Lower leg skin (tissue), 4 donors: ENCODE results near the gene DROSHA. TPM values are rescaled to one million over a fixed set of nuclear protein-coding genes. Genes with fewer than 3 reads are reported as not detected.

ENCODE experiments used
- DNase-seq, 2 donors: peaks; one replicate each; pipeline ENCODE4 v3.0.0-alpha.2; 2019; ENCODE audit warnings: low spot score in 2 of 2
- H3K4me3 ChIP-seq: fragments of 200-600 bp; sonication (generic); 2 replicates; pipeline ENCODE4 v1.5.1; 2017; ENCODE audit warnings: mild to moderate bottlenecking, low read depth; ENCODE audit not compliant: poor library complexity, severe bottlenecking
- CTCF ChIP-seq, 3 donors: fragments of 450-650 bp; IDR thresholded peaks; one replicate each; pipeline ENCODE4 v1.5.1; 2016; ENCODE audit warnings: antibody characterized with exemption in 3 of 3, mild to moderate bottlenecking in 3 of 3, moderate library complexity in 2 of 3
- POLR2A ChIP-seq, 2 donors: fragments of 450-650 bp; IDR thresholded peaks; one replicate each; pipeline ENCODE4 v1.6.1; 2016 to 2017; ENCODE audit warnings: antibody characterized with exemption in 2 of 2, mild to moderate bottlenecking in 1 of 2, moderate library complexity in 1 of 2
- WGBS, 2 donors: methylation state at CpG; one replicate each; pipeline ENCODE4 v1.1.5; 2018; 5-methylcytosine and 5-hydroxymethylcytosine counted together
- intact Hi-C: fragments of 100-400 bp; cut with DNase I; formaldehyde crosslinking; loops from one replicate; pipeline ENCODE4 v1.15.0; 2023; ENCODE audit warnings: low total_unique reads
- total RNA-seq, 4 donors: library from RNA; depleted of rRNA; stranded (reverse); fragments of >200 nt; gene quantifications; one replicate each; pipeline ENCODE4 v1.1.0, GENCODE V29; 2016

Gene DROSHA
- total RNA-seq, 4 donors from 2014 or later, result 21.7 to 59.2 (median 37.3) TPM

DNA sequence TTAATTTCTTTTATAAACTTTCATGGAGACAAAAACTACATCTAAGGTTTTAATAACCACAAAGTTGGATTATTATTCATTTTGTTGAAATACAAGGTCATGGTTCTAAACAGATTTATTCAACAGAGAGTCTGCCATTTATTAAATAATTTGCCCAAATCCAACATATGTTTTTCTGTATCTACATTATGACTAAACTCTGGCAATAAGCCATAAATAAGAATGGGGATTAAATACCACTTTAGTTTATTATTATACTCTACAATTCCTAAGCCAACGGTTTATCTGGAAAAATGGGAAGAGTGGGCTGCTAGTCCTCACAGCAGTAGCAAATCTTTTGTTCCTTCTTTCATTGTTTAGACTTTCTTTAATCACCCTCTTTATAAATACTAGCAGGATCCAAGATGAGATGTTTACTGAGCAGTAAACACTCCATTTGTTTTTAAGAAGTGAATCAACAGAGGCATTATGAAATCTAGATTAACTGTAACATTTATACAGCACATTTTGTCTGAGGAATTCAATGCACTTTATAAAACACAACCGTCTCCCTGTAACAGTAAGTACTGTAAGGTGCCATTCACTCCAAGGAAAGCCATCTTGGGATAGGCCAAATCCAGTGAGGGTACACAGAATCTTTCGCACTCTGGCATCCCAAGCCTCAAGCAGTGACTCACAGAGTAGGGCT lies 89.7 kb downstream of the DROSHA start:
- H3K4me3 ChIP-seq, result no peak overlapping the region
- intact Hi-C loops, result no loop called here
- TF ChIP-seq CTCF (IDR thresholded peaks at IDR 0.05), result no peak
- no peak for TF ChIP-seq POLR2A (IDR thresholded peaks at IDR 0.05)
- WGBS, 2 donors, result 77 to 81% methylated on average over 3 of the region's 3 CpGs
- DNase-seq, result no peak

DNA sequence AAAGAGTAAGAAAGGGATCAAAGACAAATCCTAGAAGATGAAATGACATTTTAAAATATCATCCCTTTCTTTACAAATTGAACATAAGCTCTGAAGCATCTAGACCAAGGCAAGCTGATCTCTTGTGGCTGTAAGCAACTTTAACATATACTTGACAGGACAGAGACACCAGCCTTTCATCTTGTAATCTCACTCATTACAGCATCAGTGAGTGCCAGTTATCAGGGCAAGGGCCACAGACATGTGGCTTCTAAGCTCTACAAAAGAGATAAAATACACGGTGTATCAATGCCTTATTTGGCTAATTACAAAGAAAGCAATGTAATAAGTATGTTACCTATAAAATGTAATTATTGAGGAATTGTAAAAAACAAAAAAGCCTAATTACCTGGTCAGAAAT lies 95.0 kb downstream of the DROSHA start:
- WGBS, 2 donors, result 79 to 82% methylated on average over 1 of the region's 1 CpG
- intact Hi-C loops, result no loop called here
- no peak for DNase-seq
- H3K4me3 ChIP-seq, result no peak overlapping the region
- no peak for TF ChIP-seq CTCF (IDR thresholded peaks at IDR 0.05)
- TF ChIP-seq POLR2A (IDR thresholded peaks at IDR 0.05), result no peak

DNA sequence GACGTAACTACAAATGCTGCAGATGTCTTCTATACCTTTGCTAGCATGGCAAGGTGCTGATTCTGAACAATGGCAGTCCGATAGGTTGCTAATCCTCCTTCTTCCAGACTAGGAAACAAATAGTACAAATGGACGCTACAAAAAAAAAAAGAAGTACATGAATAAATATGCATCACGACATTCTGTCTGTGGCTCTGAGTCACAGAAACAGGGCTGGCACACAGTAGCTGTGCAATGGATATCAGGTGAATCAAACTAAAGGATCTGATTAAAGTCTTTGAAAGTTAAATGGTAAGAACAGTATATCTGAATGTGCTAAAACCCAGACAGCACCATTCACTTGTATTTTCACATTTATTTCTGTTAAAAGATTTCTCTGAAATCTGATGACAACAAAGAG lies 96.2 kb downstream of the DROSHA start:
- intact Hi-C loops, result no loop called here
- WGBS, 2 donors, result 88% methylated on average over 4 of the region's 4 CpGs
- no peak for TF ChIP-seq POLR2A (IDR thresholded peaks at IDR 0.05)
- TF ChIP-seq CTCF (IDR thresholded peaks at IDR 0.05), result no peak
- no peak for DNase-seq
- H3K4me3 ChIP-seq, result no peak overlapping the region

DNA sequence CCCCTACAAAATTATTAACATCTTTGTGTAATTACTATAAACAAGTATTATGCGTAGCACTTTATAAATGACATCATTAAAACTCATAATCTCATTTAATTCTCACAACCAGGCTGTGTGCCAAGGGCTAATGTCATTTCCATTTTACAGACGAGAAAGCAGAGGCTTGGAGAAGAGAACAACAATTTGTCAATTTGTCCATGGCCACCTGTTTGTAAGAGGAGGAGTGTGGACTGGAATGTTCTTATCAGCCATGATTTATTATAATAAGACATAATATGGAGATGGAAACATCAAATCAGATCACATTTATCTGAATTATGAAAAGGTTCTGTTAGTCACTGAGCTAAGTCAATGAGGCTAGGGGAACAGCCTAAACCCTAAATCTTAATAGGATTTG lies 97.0 kb downstream of the DROSHA start:
- intact Hi-C loops, result no loop called here
- DNase-seq, result no peak
- no peak overlapping the region for H3K4me3 ChIP-seq
- TF ChIP-seq CTCF (IDR thresholded peaks at IDR 0.05), result no peak
- no peak for TF ChIP-seq POLR2A (IDR thresholded peaks at IDR 0.05)
- WGBS, 2 donors, result 60 to 76% methylated on average over 2 of the region's 2 CpGs

- no peak overlapping the region for H3K4me3 ChIP-seq
- 95 to 98% methylated on average over 3 of the region's 3 CpGs for WGBS, 2 donors
- no peak for TF ChIP-seq POLR2A (IDR thresholded peaks at IDR 0.05)
- no peak for TF ChIP-seq CTCF (IDR thresholded peaks at IDR 0.05)
- no peak for DNase-seq
- intact Hi-C loops, result no loop called here
Measured at GRCh38 chr5:31433229-31433628, 98.7 kb downstream of the DROSHA start.
